AG04449 (cell line): ENCODE data around the gene NEURL1.

Source experiments
- CTCF ChIA-PET: fragments of 350-600 bp; formaldehyde crosslinking; extraction: SDS; loops from one replicate; lab custom pipeline; 2021; ENCODE audit warnings: antibody characterized with exemption; lab: Yijun Ruan, JAX
- POLR2A ChIA-PET: fragments of 400-600, 350-600 bp; formaldehyde crosslinking; extraction: SDS; loops from one replicate; lab custom pipeline; 2020; ENCODE audit warnings: antibody characterized with exemption, inconsistent platforms; lab: Yijun Ruan, JAX
- DNase-seq: peaks from one replicate; pipeline ENCODE4 v3.0.0-alpha.2; 2010; ENCODE audit warnings: low read depth, low spot score
- H3K4me3 ChIP-seq: 2 replicates; pipeline ENCODE4 v1.5.1; 2011; ENCODE audit warnings: low read depth, mild to moderate bottlenecking, control low read depth, low read length
- TF ChIP-seq, protein P1 (sequence below): IDR thresholded peaks from one replicate; pipeline ENCODE4 v1.5.1; 2011; ENCODE audit warnings: mild to moderate bottlenecking, moderate library complexity, low read length, control low read depth, inconsistent platforms; ENCODE audit not compliant: insufficient read depth; ENCODE audit errors: missing control alignments

The NEURL1 gene

DNA sequence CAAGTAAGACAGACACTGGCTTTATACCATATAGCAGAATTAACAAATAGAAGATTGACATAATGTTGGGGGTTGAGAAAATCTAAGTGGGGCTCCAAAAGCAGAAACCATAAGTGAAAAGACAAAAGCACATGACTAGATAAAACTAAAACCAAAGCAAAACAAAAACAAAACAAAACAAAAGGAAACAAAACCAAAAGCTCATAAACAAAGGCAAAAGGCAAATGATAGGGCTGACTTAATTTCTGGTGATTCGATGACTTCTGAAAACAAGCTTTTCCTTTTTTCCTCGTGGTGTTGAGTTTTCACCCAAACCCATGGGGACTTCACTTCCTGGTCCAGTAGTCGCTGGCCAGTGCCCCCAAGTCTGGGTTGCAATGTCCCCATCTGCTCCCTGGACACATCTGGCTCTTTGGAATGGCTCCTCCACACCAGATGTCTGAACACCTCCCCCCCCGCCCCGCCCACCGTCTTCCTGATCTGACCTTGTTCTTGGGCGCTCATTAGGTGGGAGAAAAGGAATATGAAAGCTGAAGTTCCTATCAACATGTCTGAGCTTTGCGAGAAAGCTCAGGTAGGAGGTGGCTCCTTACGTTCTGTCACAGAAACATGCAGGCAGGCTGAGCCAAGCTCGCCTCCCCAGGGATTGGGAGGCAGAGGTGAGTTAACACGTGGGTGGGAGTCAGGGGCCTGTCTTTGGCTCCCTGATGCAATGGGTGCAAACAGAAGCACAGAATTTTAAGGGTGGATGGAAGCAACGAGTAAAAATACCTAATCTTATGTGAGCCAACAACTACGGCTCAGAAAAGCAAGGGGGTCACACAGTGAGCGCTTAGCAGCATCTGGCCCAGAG is 121.0 kb downstream of the NEURL1 start:
- POLR2A ChIA-PET, result interaction anchor here (0.5 to 1.3 kb wide), 2 partner anchors 14 to 46 kb away, joined by 3 to 6 read pairs; no protein-coding TSS in a partner anchor
- CTCF ChIA-PET, result interaction anchor here (1.2 to 12.5 kb wide), 9 partner anchors 9 to 99 kb away, joined by 3 to 133 read pairs (median 5); no protein-coding TSS in a partner anchor
- TF ChIP-seq, protein P1, sequence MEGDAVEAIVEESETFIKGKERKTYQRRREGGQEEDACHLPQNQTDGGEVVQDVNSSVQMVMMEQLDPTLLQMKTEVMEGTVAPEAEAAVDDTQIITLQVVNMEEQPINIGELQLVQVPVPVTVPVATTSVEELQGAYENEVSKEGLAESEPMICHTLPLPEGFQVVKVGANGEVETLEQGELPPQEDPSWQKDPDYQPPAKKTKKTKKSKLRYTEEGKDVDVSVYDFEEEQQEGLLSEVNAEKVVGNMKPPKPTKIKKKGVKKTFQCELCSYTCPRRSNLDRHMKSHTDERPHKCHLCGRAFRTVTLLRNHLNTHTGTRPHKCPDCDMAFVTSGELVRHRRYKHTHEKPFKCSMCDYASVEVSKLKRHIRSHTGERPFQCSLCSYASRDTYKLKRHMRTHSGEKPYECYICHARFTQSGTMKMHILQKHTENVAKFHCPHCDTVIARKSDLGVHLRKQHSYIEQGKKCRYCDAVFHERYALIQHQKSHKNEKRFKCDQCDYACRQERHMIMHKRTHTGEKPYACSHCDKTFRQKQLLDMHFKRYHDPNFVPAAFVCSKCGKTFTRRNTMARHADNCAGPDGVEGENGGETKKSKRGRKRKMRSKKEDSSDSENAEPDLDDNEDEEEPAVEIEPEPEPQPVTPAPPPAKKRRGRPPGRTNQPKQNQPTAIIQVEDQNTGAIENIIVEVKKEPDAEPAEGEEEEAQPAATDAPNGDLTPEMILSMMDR, result no peak

DNA sequence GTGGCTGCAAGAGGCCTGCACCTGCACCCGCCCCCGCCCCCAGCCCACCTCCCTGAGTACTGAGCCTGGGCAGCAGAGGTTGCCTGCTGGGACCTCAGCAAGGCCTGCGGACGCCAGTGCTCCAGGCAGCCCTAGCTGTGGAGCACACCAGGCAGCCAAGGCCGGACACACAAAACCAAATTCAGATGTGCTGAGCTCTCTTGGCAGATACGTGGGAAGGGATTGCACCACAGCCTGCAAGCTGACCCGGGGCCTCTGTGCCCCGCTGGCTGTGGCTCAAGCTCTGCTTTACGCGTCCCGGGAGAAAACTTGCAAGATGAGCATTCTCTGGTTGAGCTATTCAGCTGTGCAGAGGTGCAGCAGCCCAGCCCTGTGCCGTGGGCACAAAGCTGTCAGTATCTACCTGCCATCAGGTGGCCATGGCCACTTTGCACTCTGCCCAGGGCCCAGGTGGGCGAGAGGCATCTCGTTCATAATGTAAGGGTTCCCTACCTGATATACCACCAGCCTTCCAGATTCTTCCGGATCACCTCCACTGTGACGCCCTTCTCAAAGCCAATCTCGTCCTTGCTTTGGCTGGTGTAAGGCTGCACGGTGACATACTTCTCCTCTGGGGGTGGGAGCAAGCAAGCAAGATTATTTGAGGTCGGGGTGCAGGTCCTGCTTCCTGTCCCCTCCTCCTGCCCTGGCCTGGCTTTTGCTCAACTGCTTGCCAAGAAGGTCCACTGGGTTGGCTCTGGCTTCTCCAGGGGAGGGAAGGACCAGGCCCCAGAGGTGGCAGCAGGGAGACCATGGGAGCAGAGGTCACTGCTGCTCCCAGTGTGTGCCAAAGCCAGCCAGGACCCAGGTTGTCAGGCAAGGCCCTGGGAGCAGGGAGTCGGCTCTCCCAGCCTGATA is 123.4 kb downstream of the NEURL1 start:
- POLR2A ChIA-PET, result no interaction called here
- DNase-seq, result peak; percentile 57
- no peak overlapping the region for H3K4me3 ChIP-seq
- CTCF ChIA-PET, result interaction anchor here (1.0 to 12.5 kb wide), 4 partner anchors 10 to 69 kb away, joined by 3 to 133 read pairs (median 10); no protein-coding TSS in a partner anchor
- TF ChIP-seq, protein P1, result no peak

More for the DNA sequence above, 121.0 kb downstream of the NEURL1 start:
- no peak overlapping the region for H3K4me3 ChIP-seq
- no peak for DNase-seq

DNA sequence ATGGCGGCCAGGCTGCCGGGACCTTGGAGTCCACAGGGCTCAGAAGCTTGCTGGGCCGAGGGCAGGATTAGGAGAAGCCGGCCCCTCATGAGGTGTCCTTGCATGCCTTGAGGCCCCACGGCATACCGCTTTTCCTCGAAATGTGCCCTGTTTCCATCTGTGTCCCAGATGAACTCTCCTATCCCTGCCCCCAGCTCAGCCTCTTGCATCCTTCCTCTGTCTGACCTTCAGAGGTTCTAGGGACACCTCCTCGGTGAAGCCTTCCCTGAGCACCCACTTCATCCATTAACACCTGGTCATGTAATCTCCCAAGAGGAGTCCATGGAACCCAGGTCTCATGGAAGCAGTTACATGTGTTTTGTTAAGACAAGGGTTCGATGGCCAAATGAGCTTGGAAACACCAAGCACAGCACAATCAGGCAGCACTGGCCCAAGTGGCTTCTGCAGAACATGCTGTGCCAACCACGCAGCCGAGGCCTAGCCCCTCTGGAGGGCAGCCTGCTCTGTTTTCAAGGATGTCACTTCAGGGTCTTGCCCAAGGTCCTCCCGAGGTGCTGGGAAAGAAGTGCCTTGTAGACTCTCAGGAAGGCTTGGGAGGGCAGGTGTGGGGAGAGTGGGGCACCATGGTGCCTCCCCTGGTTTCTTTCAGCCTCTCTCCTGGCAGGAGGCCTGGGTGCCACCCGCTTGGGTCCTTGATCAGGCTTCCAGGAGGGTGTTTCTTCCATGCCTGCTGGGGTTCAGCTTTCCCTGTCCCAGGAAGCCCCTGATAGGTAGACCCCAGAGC is 124.3 kb downstream of the NEURL1 start:
- TF ChIP-seq, protein P1, result no peak
- POLR2A ChIA-PET, result interaction anchor here (1.2 kb wide), 1 partner anchor 27 kb away, joined by 3 read pairs; no protein-coding TSS in a partner anchor
- DNase-seq, result no peak
- CTCF ChIA-PET, result interaction anchor here (1.0 to 12.5 kb wide), 6 partner anchors 9 to 68 kb away, joined by 3 to 133 read pairs (median 4); no protein-coding TSS in a partner anchor
- no peak overlapping the region for H3K4me3 ChIP-seq

DNA sequence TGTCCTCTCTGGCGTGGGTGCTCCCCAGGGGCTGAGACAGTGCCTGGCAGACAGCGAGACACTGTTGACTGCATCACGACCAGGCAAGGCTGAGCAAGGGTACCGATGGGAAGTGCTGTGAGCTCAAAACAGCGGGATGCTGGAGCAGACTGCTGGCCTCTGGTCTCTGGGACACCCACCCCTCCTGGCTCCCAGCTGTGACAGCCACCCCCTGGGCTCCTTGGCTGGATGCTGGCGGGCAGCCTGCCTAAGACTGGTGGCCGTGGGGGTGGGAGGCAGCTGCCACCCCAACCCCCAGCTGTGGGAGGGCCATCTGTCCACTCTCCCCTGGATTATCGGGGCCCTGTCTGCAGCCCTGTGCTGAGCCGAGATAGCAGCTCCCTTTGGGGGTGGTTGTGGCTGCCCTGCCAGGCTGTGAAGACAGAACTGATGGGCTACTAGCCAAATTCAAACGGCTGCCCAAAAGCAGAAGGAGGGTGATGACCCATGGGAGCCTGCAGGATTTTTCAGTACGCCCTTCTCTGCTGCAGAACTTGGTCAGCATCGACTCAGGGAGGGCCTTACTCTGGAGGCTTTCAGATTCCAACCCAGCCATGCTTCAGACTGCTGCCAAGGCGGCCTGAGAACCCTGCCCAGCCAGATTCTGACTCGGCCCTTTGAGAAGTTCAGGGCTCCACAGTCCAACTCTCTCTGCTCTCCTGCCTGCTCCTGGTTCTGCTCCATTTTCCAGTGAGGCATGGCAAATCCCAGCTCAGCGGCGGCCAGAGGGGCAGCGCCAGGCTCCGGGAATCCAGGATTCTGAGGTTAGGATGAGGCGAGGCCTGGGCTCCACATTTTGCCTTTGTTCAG is 125.3 kb downstream of the NEURL1 start:
- no peak for DNase-seq
- TF ChIP-seq, protein P1, result no peak
- H3K4me3 ChIP-seq, result no peak overlapping the region
- CTCF ChIA-PET, result interaction anchor here (1.2 to 12.5 kb wide), 7 partner anchors 14 to 67 kb away, joined by 3 to 133 read pairs (median 3); no protein-coding TSS in a partner anchor
- POLR2A ChIA-PET, result interaction anchor here (1.2 kb wide), 1 partner anchor 26 kb away, joined by 3 read pairs; no protein-coding TSS in a partner anchor
